LoVo (cell line): ENCODE measurements around the gene ZSCAN5C.
"Not testable (repeated sequence)": the region's sequence is repeated elsewhere in the genome, so short reads cannot be mapped to it uniquely, and the experiment has no call there.

Experiments used
- DNase-seq: peaks from one replicate; pipeline ENCODE4 v3.0.0-alpha.2; 2016; ENCODE audit warnings: low spot score

Gene ZSCAN5C

GRCh38 chr19:56193981-56194640, 8.0 kb upstream of the ZSCAN5C start:
- no peak for DNase-seq

- DNase-seq = not testable (repeated sequence)
Observed at GRCh38 chr19:56197646-56198045, 4.4 kb upstream of the ZSCAN5C start, which contains the start of gene ZSCAN5B. TSS of gene ZSCAN5B (minus strand) at chr19:56197783. CDS start at chr19:56193052, 4,731 bp downstream.

GRCh38 chr19:56199687-56200086, 2.4 kb upstream of the ZSCAN5C start:
- no peak for DNase-seq

GRCh38 chr19:56207581-56207980, 5.5 kb downstream of the ZSCAN5C start:
- DNase-seq = not testable (repeated sequence)

GRCh38 chr19:56209091-56209490, 7.0 kb downstream of the ZSCAN5C start:
- DNase-seq = no peak

GRCh38 chr19:56210036-56210435, 8.0 kb downstream of the ZSCAN5C start:
- not testable (repeated sequence) for DNase-seq

- DNase-seq = no peak
Observed at GRCh38 chr19:56211718-56212117, 9.6 kb downstream of the ZSCAN5C start.

GRCh38 chr19:56217039-56217949, 15.2 kb downstream of the ZSCAN5C start:
- DNase-seq = no peak

GRCh38 chr19:56218961-56219360, 16.9 kb downstream of the ZSCAN5C start:
- DNase-seq = no peak

- not testable (repeated sequence) for DNase-seq
Observed at GRCh38 chr19:56221442-56221841, 19.4 kb downstream of the ZSCAN5C start.

GRCh38 chr19:56221851-56222250, 19.8 kb downstream of the ZSCAN5C start:
- no peak for DNase-seq

GRCh38 chr19:56222901-56223300, 20.8 kb downstream of the ZSCAN5C start:
- no peak for DNase-seq

GRCh38 chr19:56223481-56223880, 21.4 kb downstream of the ZSCAN5C start:
- no peak for DNase-seq

GRCh38 chr19:56245121-56245740, 43.2 kb downstream of the ZSCAN5C start:
- DNase-seq = no peak

GRCh38 chr19:56245764-56246163, 43.7 kb downstream of the ZSCAN5C start:
- DNase-seq = not testable (repeated sequence)

GRCh38 chr19:56248736-56249338, 46.8 kb downstream of the ZSCAN5C start:
- DNase-seq = not testable (repeated sequence)

GRCh38 chr19:56252699-56253422, 50.8 kb downstream of the ZSCAN5C start:
- DNase-seq = peak; percentile 28

GRCh38 chr19:56253737-56254136, 51.7 kb downstream of the ZSCAN5C start:
- peak; percentile 5 for DNase-seq

- DNase-seq = no peak
Observed at GRCh38 chr19:56258272-56258671, 56.2 kb downstream of the ZSCAN5C start.
